Endothelial cell of umbilical vein (primary cell): ENCODE results near the gene KRTAP13-4. TPM values are rescaled to one million over a fixed set of nuclear protein-coding genes. Genes with fewer than 3 reads are reported as not detected.

Source experiments
- BruUV-seq: library from RNA; stranded (reverse); fragments of 400-500 nt; replicated peaks from 2 replicates; lab custom pipeline; 2021; lab: Mats Ljungman, UMichigan
- CTCF ChIA-PET: fragments of 300-600, 350-600 bp; sonication (Branson Sonifier 250); formaldehyde crosslinking; loops from one replicate; lab custom pipeline; 2021; ENCODE audit warnings: antibody characterized with exemption, inconsistent platforms; lab: Charles Lee
- POLR2A ChIA-PET: fragments of 300-600, 350-600 bp; sonication (Branson Sonifier 250); formaldehyde crosslinking; loops from one replicate; lab custom pipeline; 2021; ENCODE audit warnings: antibody characterized with exemption, inconsistent platforms; lab: Charles Lee
- DNase-seq: peaks from one replicate; pipeline ENCODE4 v3.0.0-alpha.2; 2011; ENCODE audit warnings: low read depth, low spot score
- FAIRE-seq: peaks from 2 replicates; lab custom pipeline; 2011; peaks lifted over from hg19 to GRCh38; lab: Jason Lieb, UNC
- H2AFZ ChIP-seq: 2 replicates; pipeline ENCODE4 v1.6.0; 2012; ENCODE audit warnings: low read depth, low read length, control low read depth, inconsistent platforms
- H3K27ac ChIP-seq: 2 replicates; pipeline ENCODE4 v1.5.1; 2011; ENCODE audit warnings: low read depth, mild to moderate bottlenecking, control low read depth, low read length, moderate library complexity; ENCODE audit not compliant: insufficient read depth
- H3K27me3 ChIP-seq, 2 experiments: 2 replicates each; pipeline versions ENCODE4 v1.6.0 to v1.6.1; 2011; ENCODE audit warnings: low read length in 2 of 2, mixed read lengths in 1 of 2; ENCODE audit not compliant: control insufficient read depth in 2 of 2, insufficient read depth in 2 of 2
- H3K36me3 ChIP-seq, 2 experiments: 2 replicates in 1 of 2; 3 replicates in 1 of 2; pipeline ENCODE4 v1.5.1; 2011; ENCODE audit warnings: low read length in 2 of 2, mild to moderate bottlenecking in 1 of 2, moderate library complexity in 1 of 2; ENCODE audit not compliant: control insufficient read depth in 2 of 2, insufficient read depth in 2 of 2; ENCODE audit errors: extremely low read depth in 1 of 2
- H3K4me1 ChIP-seq: 3 replicates; pipeline ENCODE4 v1.5.1; 2011; ENCODE audit warnings: mild to moderate bottlenecking, low read length; ENCODE audit not compliant: control insufficient read depth, insufficient read depth; ENCODE audit errors: extremely low read depth
- H3K4me2 ChIP-seq: 2 replicates; pipeline ENCODE4 v1.6.1; 2011; ENCODE audit warnings: low read length, control low read depth, mixed read lengths; ENCODE audit not compliant: insufficient read depth
- H3K4me3 ChIP-seq, 3 experiments: fragments of 200-600 bp in 1 of 3; sonication (generic), shearing (Covaris generic) in 1 of 3; replicated peaks in 1 of 3; 2 replicates each; pipeline ENCODE4 v1.5.1; 2011 to 2016; ENCODE audit warnings: control low read depth in 3 of 3, low read length in 3 of 3, mild to moderate bottlenecking in 2 of 3, inconsistent platforms in 1 of 3, low read depth in 1 of 3, moderate library complexity in 1 of 3; ENCODE audit not compliant: insufficient read depth in 1 of 3
- H3K79me2 ChIP-seq: 2 replicates; pipeline ENCODE4 v1.6.0; 2012; ENCODE audit warnings: low read length, inconsistent platforms; ENCODE audit not compliant: control insufficient read depth, insufficient read depth
- H3K9ac ChIP-seq: replicated peaks from 2 replicates; pipeline ENCODE3; 2011; ENCODE audit warnings: low read length, control low read depth; ENCODE audit not compliant: insufficient read depth; ENCODE audit errors: extremely low read depth
- H3K9me1 ChIP-seq: replicated peaks from 3 replicates; pipeline ENCODE4 v1.6.0; 2011; ENCODE audit warnings: mild to moderate bottlenecking, low read length; ENCODE audit not compliant: control insufficient read depth, insufficient read depth; ENCODE audit errors: extremely low read depth
- H3K9me3 ChIP-seq: replicated peaks from 2 replicates; pipeline ENCODE4 v1.5.1; 2012; ENCODE audit warnings: low read length, inconsistent platforms; ENCODE audit not compliant: control insufficient read depth, insufficient read depth
- H4K20me1 ChIP-seq: replicated peaks from 2 replicates; pipeline ENCODE3; 2011; ENCODE audit warnings: mild to moderate bottlenecking, low read length; ENCODE audit not compliant: control insufficient read depth, insufficient read depth; ENCODE audit errors: extremely low read depth
- CTCF ChIP-seq, 2 donors: IDR thresholded peaks; 1 replicate in 1 of 2; 2 replicates in 1 of 2; pipeline ENCODE4 v1.5.1; 2011; ENCODE audit warnings: low read length in 2 of 2, mild to moderate bottlenecking in 2 of 2, moderate library complexity in 2 of 2, control low read depth in 1 of 2, inconsistent platforms in 1 of 2, low read depth in 1 of 2; ENCODE audit not compliant: insufficient read depth in 1 of 2; ENCODE audit errors: extremely low read depth in 1 of 2
- EZH2 ChIP-seq: IDR thresholded peaks from 2 replicates; pipeline ENCODE4 v1.6.1; 2012; ENCODE audit warnings: borderline replicate concordance, low read depth, mild to moderate bottlenecking, moderate library complexity, low read length, inconsistent platforms; ENCODE audit not compliant: severe bottlenecking
- FOS ChIP-seq: IDR thresholded peaks from 2 replicates; pipeline ENCODE4 v1.6.1; 2011; ENCODE audit warnings: mild to moderate bottlenecking, low read length, moderate library complexity, borderline replicate concordance; ENCODE audit not compliant: insufficient read depth
- GATA2 ChIP-seq: IDR thresholded peaks from 2 replicates; pipeline ENCODE4 v1.7.0; 2011; ENCODE audit warnings: low read depth, mild to moderate bottlenecking, moderate library complexity, mixed read lengths, low read length; ENCODE audit not compliant: insufficient read length, insufficient read depth
- JUN ChIP-seq: IDR thresholded peaks from 2 replicates; pipeline ENCODE4 v1.6.1; 2011; ENCODE audit warnings: borderline replicate concordance, low read depth; ENCODE audit not compliant: insufficient read length, insufficient read depth
- MAX ChIP-seq: IDR thresholded peaks from 2 replicates; pipeline ENCODE4 v1.6.1; 2011; ENCODE audit not compliant: insufficient read depth, insufficient read length
- MYC ChIP-seq: IDR thresholded peaks from one replicate; pipeline ENCODE4 v1.6.1; 2011; ENCODE audit warnings: mild to moderate bottlenecking, low read depth, low read length
- POLR2A ChIP-seq: IDR thresholded peaks from 2 replicates; pipeline ENCODE4 v1.6.1; 2012; ENCODE audit warnings: low read depth, mild to moderate bottlenecking, control low read depth, low read length
- POLR2AphosphoS5 ChIP-seq: IDR thresholded peaks from 2 replicates; pipeline ENCODE4 v1.6.1; 2012; ENCODE audit warnings: low read depth, mild to moderate bottlenecking, control low read depth, low read length, moderate library complexity; ENCODE audit not compliant: insufficient read depth
- dilution Hi-C: fragments of 300-500 bp; cut with MboI; formaldehyde crosslinking; loops from one replicate; pipeline ENCODE4 v1.15.0; 2019; ENCODE audit warnings: low sequenced_read_pairs; ENCODE audit not compliant: extremely low pct_ligation_motif_present
- intact Hi-C: fragments of 100-400 bp; cut with micrococcal nuclease; formaldehyde crosslinking; loops from one replicate; pipeline ENCODE4 v1.10.0; 2022
- polyA plus RNA-seq, 4 experiments: library from polyadenylated mRNA; depleted of rRNA in 3 of 4; stranded (reverse) in 3 of 4; unstranded in 1 of 4; fragments of >200 nt; gene quantifications; 2 replicates each; pipeline versions ENCODE4 v1.2.1 to v1.2.3, GENCODE V29; 2011 to 2012; ENCODE audit warnings: missing spikeins in 1 of 4
- total RNA-seq: library from RNA; stranded (reverse); gene quantifications from 2 replicates; pipeline ENCODE4 v1.2.3, GENCODE V29; 2021

KRTAP13-4 gene
- total and polyA plus RNA-seq, 2 donors (not counting 3 experiments of a cell fraction or from before 2014, with no cell fraction given) = not detected

GRCh38 chr21:30391492-30392025 lies 38.5 kb upstream of the KRTAP13-4 start:
- Histone ChIP-seq H3K27me3 (no peaks in the 10 kb centered on the region), H3K9me1 (no peaks in the 10 kb centered on the region), H3K4me1 (no peaks in the 10 kb centered on the region), H2AFZ (no peak overlapping the region), H3K9me3 (peaks cover 6% of the 10 kb centered on the region), H3K4me2 (no peak overlapping the region), H3K27ac (no peak overlapping the region), H3K36me3 (no peaks in the 10 kb centered on the region), H3K9ac (no peak overlapping the region), H3K4me3 (no peak overlapping the region), H4K20me1 (no peaks in the 10 kb centered on the region), H3K79me2 (no peaks in the 10 kb centered on the region)
- FAIRE-seq (no peak), DNase-seq (no peak)
- intact Hi-C loops = no loop called here
- dilution Hi-C loops = no loop called here
- ChIA-PET CTCF (no interaction called here), POLR2A (no interaction called here)
- no TSS peak for BruUV-seq
- TF ChIP-seq GATA2 (no peak), CTCF (IDR thresholded peaks at IDR 0.05; ENCODE audit: extremely low read depth in 1 of 2, insufficient read depth in 1 of 2, low read depth in 1 of 2, low read length in 2 of 2) (no peak), JUN (no peak), POLR2A (no peak), EZH2 (no peak), POLR2AphosphoS5 (no peak), MAX (no peak), FOS (no peak), MYC (no peak)
